ENCODE results near the gene CNMD. TPM values are rescaled to one million over a fixed set of nuclear protein-coding genes. Genes with fewer than 3 reads are reported as not detected.

CNMD gene
- total RNA-seq, 2 experiments from 2014 or later, result not detected

- BruUV-seq (replicated peaks), result no TSS peak
- Histone ChIP-seq H3K36me3 (ENCODE audit: insufficient read depth, low read length) (no peaks in the 10 kb centered on the region), H3K9me2 (ENCODE audit: insufficient read depth, low read length) (no peaks in the 10 kb centered on the region; the same call in 1 of the 2 replicates), H3K4me1 (ENCODE audit: insufficient read depth, low read length, poor library complexity, severe bottlenecking) (no peaks in the 10 kb centered on the region), H3K4me2 (ENCODE audit: low read length) (no peak overlapping the region), H3K27ac (ENCODE audit: low read depth, low read length, poor library complexity, severe bottlenecking) (no peak overlapping the region), H3K4me3 (ENCODE audit: low read depth, low read length, poor library complexity, severe bottlenecking) (no peak overlapping the region), H3K9me3 (ENCODE audit: low read length) (no peaks in the 10 kb centered on the region), H2AFZ (ENCODE audit: low read length) (no peak overlapping the region), H3K79me2 (ENCODE audit: insufficient read depth, low read depth, low read length) (no peaks in the 10 kb centered on the region), H4K20me1 (ENCODE audit: insufficient read depth, low read length) (no peaks in the 10 kb centered on the region)
- no peak for DNase-seq (ENCODE audit: low spot score)
- intact Hi-C loops (cut with micrococcal nuclease; ENCODE audit: unreplicated experiment), result no loop called here
- TF ChIP-seq, protein P1, sequence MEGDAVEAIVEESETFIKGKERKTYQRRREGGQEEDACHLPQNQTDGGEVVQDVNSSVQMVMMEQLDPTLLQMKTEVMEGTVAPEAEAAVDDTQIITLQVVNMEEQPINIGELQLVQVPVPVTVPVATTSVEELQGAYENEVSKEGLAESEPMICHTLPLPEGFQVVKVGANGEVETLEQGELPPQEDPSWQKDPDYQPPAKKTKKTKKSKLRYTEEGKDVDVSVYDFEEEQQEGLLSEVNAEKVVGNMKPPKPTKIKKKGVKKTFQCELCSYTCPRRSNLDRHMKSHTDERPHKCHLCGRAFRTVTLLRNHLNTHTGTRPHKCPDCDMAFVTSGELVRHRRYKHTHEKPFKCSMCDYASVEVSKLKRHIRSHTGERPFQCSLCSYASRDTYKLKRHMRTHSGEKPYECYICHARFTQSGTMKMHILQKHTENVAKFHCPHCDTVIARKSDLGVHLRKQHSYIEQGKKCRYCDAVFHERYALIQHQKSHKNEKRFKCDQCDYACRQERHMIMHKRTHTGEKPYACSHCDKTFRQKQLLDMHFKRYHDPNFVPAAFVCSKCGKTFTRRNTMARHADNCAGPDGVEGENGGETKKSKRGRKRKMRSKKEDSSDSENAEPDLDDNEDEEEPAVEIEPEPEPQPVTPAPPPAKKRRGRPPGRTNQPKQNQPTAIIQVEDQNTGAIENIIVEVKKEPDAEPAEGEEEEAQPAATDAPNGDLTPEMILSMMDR (conservative IDR thresholded peaks at IDR 0.05; ENCODE audit: low read length), result no peak
- TF ChIP-seq EZH2phosphoT487 (IDR thresholded peaks at IDR 0.05; ENCODE audit: borderline replicate concordance, low read depth, low read length), result no peak
- ChIA-PET CTCF (ENCODE audit: unreplicated experiment) (no interaction called here), POLR2A (no interaction called here)
Observed at GRCh38 chr13:52783943-52784342, 44.3 kb upstream of the CNMD start.

GRCh38 chr13:52782471-52783448 is 43.1 kb upstream of the CNMD start:
- no peaks in the 10 kb centered on the region for H4K20me1 ChIP-seq (ENCODE audit: insufficient read depth, low read length)
- H3K9me3 ChIP-seq (ENCODE audit: low read length), result no peaks in the 10 kb centered on the region
- H3K79me2 ChIP-seq (ENCODE audit: insufficient read depth, low read depth, low read length), result no peaks in the 10 kb centered on the region
- CTCF ChIA-PET (ENCODE audit: unreplicated experiment), result interaction anchor here (0.5 kb wide), 1 partner anchor 60 kb away, joined by 3 read pairs; no protein-coding TSS in a partner anchor
- no peak overlapping the region for H3K4me3 ChIP-seq (ENCODE audit: low read depth, low read length, poor library complexity, severe bottlenecking)
- no peak for TF ChIP-seq EZH2phosphoT487 (IDR thresholded peaks at IDR 0.05; ENCODE audit: borderline replicate concordance, low read depth, low read length)
- TF ChIP-seq, protein P1 (conservative IDR thresholded peaks at IDR 0.05; ENCODE audit: low read length), result no peak
- peak overlapping the region; percentile 79; the same call in 1 of the 2 replicates for H2AFZ ChIP-seq (ENCODE audit: low read length)
- no peaks in the 10 kb centered on the region; the same call in 1 of the 2 replicates for H3K9me2 ChIP-seq (ENCODE audit: insufficient read depth, low read length)
- no TSS peak for BruUV-seq (replicated peaks)
- POLR2A ChIA-PET, result interaction anchor here (0.8 kb wide), 1 partner anchor 95 kb away, joined by 4 read pairs; no protein-coding TSS in a partner anchor
- no peaks in the 10 kb centered on the region for H3K36me3 ChIP-seq (ENCODE audit: insufficient read depth, low read length)
- H3K27ac ChIP-seq (ENCODE audit: low read depth, low read length, poor library complexity, severe bottlenecking), result no peak overlapping the region
- H3K4me2 ChIP-seq (ENCODE audit: low read length), result no peak overlapping the region
- DNase-seq (ENCODE audit: low spot score), result no peak
- no peaks in the 10 kb centered on the region for H3K4me1 ChIP-seq (ENCODE audit: insufficient read depth, low read length, poor library complexity, severe bottlenecking)
- intact Hi-C loops (cut with micrococcal nuclease; ENCODE audit: unreplicated experiment), result no loop called here

GRCh38 chr13:52780611-52781010 is 41.0 kb upstream of the CNMD start:
- ChIA-PET CTCF (ENCODE audit: unreplicated experiment) (no interaction called here), POLR2A (no interaction called here)
- Histone ChIP-seq H2AFZ (ENCODE audit: low read length) (no peak overlapping the region), H3K4me2 (ENCODE audit: low read length) (no peak overlapping the region), H3K4me1 (ENCODE audit: insufficient read depth, low read length, poor library complexity, severe bottlenecking) (no peaks in the 10 kb centered on the region), H3K9me2 (ENCODE audit: insufficient read depth, low read length) (no peaks in the 10 kb centered on the region; the same call in 1 of the 2 replicates), H3K4me3 (ENCODE audit: low read depth, low read length, poor library complexity, severe bottlenecking) (no peak overlapping the region), H3K27ac (ENCODE audit: low read depth, low read length, poor library complexity, severe bottlenecking) (no peak overlapping the region), H3K79me2 (ENCODE audit: insufficient read depth, low read depth, low read length) (no peaks in the 10 kb centered on the region), H3K36me3 (ENCODE audit: insufficient read depth, low read length) (no peaks in the 10 kb centered on the region), H3K9me3 (ENCODE audit: low read length) (no peaks in the 10 kb centered on the region), H4K20me1 (ENCODE audit: insufficient read depth, low read length) (no peaks in the 10 kb centered on the region)
- intact Hi-C loops (cut with micrococcal nuclease; ENCODE audit: unreplicated experiment), result no loop called here
- TF ChIP-seq, protein P1 (conservative IDR thresholded peaks at IDR 0.05; ENCODE audit: low read length), result no peak
- TF ChIP-seq EZH2phosphoT487 (IDR thresholded peaks at IDR 0.05; ENCODE audit: borderline replicate concordance, low read depth, low read length), result no peak
- no peak for DNase-seq (ENCODE audit: low spot score)
- no TSS peak for BruUV-seq (replicated peaks)
